Hair follicular keratinocyte (primary cell): Measurements from ENCODE around the gene CD2BP2. TPM values are rescaled to one million over a fixed set of nuclear protein-coding genes. Genes with fewer than 3 reads are reported as not detected.

ENCODE experiments used
- total RNA-seq: library from RNA; depleted of rRNA; stranded (reverse); fragments of >200 nt; gene quantifications from 2 replicates; pipeline ENCODE4 v1.2.3, GENCODE V29; 2015

The CD2BP2 gene
- 47.6 and 63.2 TPM in 2 replicates for total RNA-seq

GRCh38 chr16:30355144-30355953 lies at the start of gene CD2BP2:
Gene CD2BP2, minus strand, starts transcription at chr16:30355308. Its CDS starts 627 bp downstream, at chr16:30354681.

GRCh38 chr16:30395155-30395991 lies 40.3 kb upstream of the CD2BP2 start, which contains the start of gene ZNF48:
Gene ZNF48, plus strand, starts transcription at chr16:30395420. Its CDS starts 375 bp downstream, at chr16:30395795.

GRCh38 chr16:30382111-30382881 lies 27.2 kb upstream of the CD2BP2 start, which contains the start of gene SEPTIN1:
Gene SEPTIN1, minus strand, starts transcription at chr16:30382561. Its CDS starts 19 bp downstream, at chr16:30382542.

GRCh38 chr16:30374538-30374937 lies 19.4 kb upstream of the CD2BP2 start, which contains the start of gene MYL11:
Gene MYL11, plus strand, starts transcription at chr16:30374802. Its CDS starts 56 bp downstream, at chr16:30374858.

GRCh38 chr16:30370456-30371247 lies 15.5 kb upstream of the CD2BP2 start, which contains the start of gene TBC1D10B:
Gene TBC1D10B, minus strand, starts transcription at chr16:30370494. Its CDS starts 311 bp downstream, at chr16:30370183.

Other genes with a start within 250 kb of the CD2BP2 start
- gene GDPD3, start 241.8 kb downstream of the CD2BP2 start, total RNA-seq: 0.08 and 0.55 TPM in 2 replicates
- gene MAPK3, start 232.1 kb downstream of the CD2BP2 start, total RNA-seq: 31.9 and 41.7 TPM in 2 replicates
- gene CORO1A, start 171.7 kb downstream of the CD2BP2 start, total RNA-seq: 10.9 and 15.5 TPM in 2 replicates
- 177 and 301 TPM in 2 replicates for gene BOLA2B, start 161.6 kb downstream of the CD2BP2 start, total RNA-seq
- 45.4 and 53.1 TPM in 2 replicates for gene SLX1A, start 161.4 kb downstream of the CD2BP2 start, total RNA-seq
- 2.4 and 5.3 TPM in 2 replicates for gene SULT1A3, start 156.1 kb downstream of the CD2BP2 start, total RNA-seq
- 2.0 TPM in 1 of 2 replicates, not detected in the other for gene NPIPB13, start 106.8 kb downstream of the CD2BP2 start, total RNA-seq
- gene TBC1D10B, start 15.2 kb upstream of the CD2BP2 start, total RNA-seq: 33.5 and 36.0 TPM in 2 replicates
- not detected in 2 replicates for gene MYL11, start 19.5 kb upstream of the CD2BP2 start, total RNA-seq
- gene SEPTIN1, start 27.3 kb upstream of the CD2BP2 start, total RNA-seq: not detected in 2 replicates
- 5.2 and 6.7 TPM in 2 replicates for gene ZNF48, start 40.1 kb upstream of the CD2BP2 start, total RNA-seq
- 7.7 and 9.0 TPM in 2 replicates for gene ZNF771, start 52.3 kb upstream of the CD2BP2 start, total RNA-seq
- 44.7 and 66.1 TPM in 2 replicates for gene DCTPP1, start 74.7 kb upstream of the CD2BP2 start, total RNA-seq
- 15.9 and 20.4 TPM in 2 replicates for gene SEPHS2, start 90.6 kb upstream of the CD2BP2 start, total RNA-seq
- not detected in 2 replicates for gene ITGAL, start 117.4 kb upstream of the CD2BP2 start, total RNA-seq
- gene ZNF768, start 171.3 kb upstream of the CD2BP2 start, total RNA-seq: 34.9 and 44.1 TPM in 2 replicates
- 5.7 and 7.0 TPM in 2 replicates for gene ZNF747, start 179.6 kb upstream of the CD2BP2 start, total RNA-seq
- gene ZNF764, start 203.1 kb upstream of the CD2BP2 start, total RNA-seq: 2.7 and 4.8 TPM in 2 replicates
- 7.9 and 9.8 TPM in 2 replicates for gene ZNF688, start 216.4 kb upstream of the CD2BP2 start, total RNA-seq
- gene ZNF785, start 230.4 kb upstream of the CD2BP2 start, total RNA-seq: 1.7 and 2.3 TPM in 2 replicates